ENCODE data around the gene VPS37B.
A peak's percentile ranks its signal among the peaks of the same experiment; 100 is the strongest.

The VPS37B gene

GRCh38 chr12:122851820-122852219 is 44.1 kb downstream of the VPS37B start:
- DNase-seq (ENCODE audit: low spot score): no peak

- DNase-seq (ENCODE audit: low spot score): no peak
Observed at GRCh38 chr12:122850695-122851350, 45.1 kb downstream of the VPS37B start.

- DNase-seq (ENCODE audit: low spot score): no peak
Observed at GRCh38 chr12:122850048-122850445, 45.9 kb downstream of the VPS37B start.

- DNase-seq (ENCODE audit: low spot score): peak; percentile 68
Observed at GRCh38 chr12:122849352-122850047, 46.4 kb downstream of the VPS37B start.

GRCh38 chr12:122848471-122849351 is 47.2 kb downstream of the VPS37B start:
- DNase-seq (ENCODE audit: low spot score): no peak

GRCh38 chr12:122847921-122848421 is 48.0 kb downstream of the VPS37B start:
- DNase-seq (ENCODE audit: low spot score): peak; percentile 78

- no peak for DNase-seq (ENCODE audit: low spot score)
Observed at GRCh38 chr12:122847516-122847836, 48.4 kb downstream of the VPS37B start.

GRCh38 chr12:122846622-122847515 is 49.1 kb downstream of the VPS37B start:
- DNase-seq (ENCODE audit: low spot score): no peak

- DNase-seq (ENCODE audit: low spot score): no peak
Observed at GRCh38 chr12:122845865-122846621, 49.9 kb downstream of the VPS37B start.

GRCh38 chr12:122845041-122845864 is 50.7 kb downstream of the VPS37B start:
- DNase-seq (ENCODE audit: low spot score): peak; percentile 97

GRCh38 chr12:122844366-122844971 is 51.5 kb downstream of the VPS37B start:
- DNase-seq (ENCODE audit: low spot score): no peak

- no peak for DNase-seq (ENCODE audit: low spot score)
Observed at GRCh38 chr12:122843455-122843854, 52.5 kb downstream of the VPS37B start.

- no peak for DNase-seq (ENCODE audit: low spot score)
Observed at GRCh38 chr12:122842505-122843405, 53.2 kb downstream of the VPS37B start.

- DNase-seq (ENCODE audit: low spot score): peak; percentile 71
Observed at GRCh38 chr12:122841544-122842321, 54.2 kb downstream of the VPS37B start.

- DNase-seq (ENCODE audit: low spot score): no peak
Observed at GRCh38 chr12:122840580-122841513, 55.1 kb downstream of the VPS37B start.

- DNase-seq (ENCODE audit: low spot score): no peak
Observed at GRCh38 chr12:122839907-122840554, 55.9 kb downstream of the VPS37B start.

Measured in putamen (tissue), 1 donor.